ENCODE data around the gene UBFD1.
"Not testable (repeated sequence)": the region's sequence is repeated elsewhere in the genome, so short reads cannot be mapped to it uniquely, and the experiment has no call there.

The UBFD1 gene

GRCh38 chr16:23556881-23557778 lies at the start of gene UBFD1, which contains the start of gene EARS2:
UBFD1 (plus strand) TSS chr16:23557727; CDS start chr16:23557743, 16 bp downstream.
EARS2 (minus strand) TSS chr16:23557350; CDS start chr16:23557343, 7 bp downstream.
- peak; percentile 95 for DNase-seq (ENCODE audit: low spot score)

- no peak for DNase-seq (ENCODE audit: low spot score)
Observed at GRCh38 chr16:23508589-23509440, 48.7 kb upstream of the UBFD1 start.

- no peak for DNase-seq (ENCODE audit: low spot score)
Observed at GRCh38 chr16:23509441-23509754, 48.1 kb upstream of the UBFD1 start.

- DNase-seq (ENCODE audit: low spot score) = peak; percentile 31
Observed at GRCh38 chr16:23509782-23510163, 47.8 kb upstream of the UBFD1 start.

GRCh38 chr16:23510164-23510914 lies 47.2 kb upstream of the UBFD1 start, which contains the start of gene GGA2:
GGA2 (minus strand) TSS chr16:23510494; CDS start chr16:23510411, 83 bp downstream.
- peak; percentile 93 for DNase-seq (ENCODE audit: low spot score)

- not testable (repeated sequence) for DNase-seq (ENCODE audit: low spot score)
Observed at GRCh38 chr16:23510915-23511270, 46.6 kb upstream of the UBFD1 start.

GRCh38 chr16:23511731-23512130 lies 45.8 kb upstream of the UBFD1 start:
- no peak for DNase-seq (ENCODE audit: low spot score)

GRCh38 chr16:23512168-23512695 lies 45.3 kb upstream of the UBFD1 start:
- DNase-seq (ENCODE audit: low spot score) = no peak

- DNase-seq (ENCODE audit: low spot score) = no peak
Observed at GRCh38 chr16:23514381-23515152, 43.0 kb upstream of the UBFD1 start.

GRCh38 chr16:23515881-23516280 lies 41.6 kb upstream of the UBFD1 start:
- DNase-seq (ENCODE audit: low spot score) = no peak

- DNase-seq (ENCODE audit: low spot score) = no peak
Observed at GRCh38 chr16:23516366-23517137, 41.0 kb upstream of the UBFD1 start.

- no peak for DNase-seq (ENCODE audit: low spot score)
Observed at GRCh38 chr16:23518435-23518891, 39.1 kb upstream of the UBFD1 start.

- no peak for DNase-seq (ENCODE audit: low spot score)
Observed at GRCh38 chr16:23519282-23519681, 38.2 kb upstream of the UBFD1 start.

- DNase-seq (ENCODE audit: low spot score) = no peak
Observed at GRCh38 chr16:23520500-23520899, 37.0 kb upstream of the UBFD1 start.

- no peak for DNase-seq (ENCODE audit: low spot score)
Observed at GRCh38 chr16:23521037-23521743, 36.3 kb upstream of the UBFD1 start.

GRCh38 chr16:23521965-23522364 lies 35.6 kb upstream of the UBFD1 start:
- DNase-seq (ENCODE audit: low spot score) = no peak

- no peak for DNase-seq (ENCODE audit: low spot score)
Observed at GRCh38 chr16:23523321-23523720, 34.2 kb upstream of the UBFD1 start.

- DNase-seq (ENCODE audit: low spot score) = no peak
Observed at GRCh38 chr16:23523876-23524385, 33.6 kb upstream of the UBFD1 start.

GRCh38 chr16:23524886-23525285 lies 32.6 kb upstream of the UBFD1 start:
- no peak for DNase-seq (ENCODE audit: low spot score)

Measured in AG08396 (cell line).